Left renal cortex interstitium (tissue), 4 donors: ENCODE measurements around the gene PAK5. TPM values are rescaled to one million over a fixed set of nuclear protein-coding genes. Genes with fewer than 3 reads are reported as not detected.

ENCODE experiments used
- DNase-seq, 4 donors: peaks; one replicate each; pipeline ENCODE4 v3.0.0-alpha.2; 2013; ENCODE audit warnings: low read depth in 4 of 4, low spot score in 2 of 4, missing footprints in 1 of 4
- polyA plus RNA-seq, 4 donors: library from polyadenylated mRNA; unstranded; fragments of 120-200 nt; gene quantifications; one replicate each; pipeline ENCODE4 v1.2.1, GENCODE V29; 2013; ENCODE audit not compliant: insufficient read length in 4 of 4

The PAK5 gene
- polyA plus RNA-seq, 4 donors, result 0.34 to 0.52 (median 0.37) TPM

DNA sequence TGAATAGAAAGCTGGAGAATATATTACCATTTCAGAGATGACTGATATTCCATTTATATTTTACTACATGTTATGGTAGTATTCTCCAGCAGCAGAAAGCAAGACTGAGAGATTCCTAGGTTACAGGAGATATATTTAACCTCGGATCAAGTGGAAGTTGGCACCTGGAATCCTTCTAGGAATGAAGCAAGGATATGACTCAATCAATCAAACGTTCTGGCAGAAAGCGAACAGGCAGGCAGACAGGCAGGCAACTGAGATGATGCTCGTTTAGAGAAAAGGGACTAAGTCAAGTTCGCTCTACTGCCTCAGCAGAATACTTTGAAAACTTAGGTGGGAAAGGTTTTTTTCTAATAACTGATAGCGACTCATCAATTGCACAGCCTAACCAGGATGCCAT lies 46.2 kb downstream of the PAK5 start:
- DNase-seq, result no peak

DNA sequence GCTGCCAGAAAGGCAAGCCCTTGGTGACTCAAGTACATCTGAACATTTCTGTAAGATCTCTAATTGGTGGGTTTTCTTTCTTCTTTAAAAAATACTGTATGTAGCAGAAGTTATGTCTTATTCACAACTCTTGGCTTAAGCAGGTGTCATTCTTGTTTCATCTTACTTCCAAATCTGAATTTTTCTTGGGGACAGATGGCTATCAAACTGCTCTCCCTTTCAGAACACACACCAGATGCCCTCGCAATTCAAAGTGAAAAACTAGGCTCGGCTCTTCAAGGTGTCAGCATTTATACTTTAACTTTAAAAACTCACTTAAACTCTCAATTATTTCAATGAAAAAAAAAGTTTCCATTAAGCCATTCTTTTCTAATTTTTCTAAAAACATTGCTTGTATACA lies 49.7 kb downstream of the PAK5 start:
- DNase-seq, result no peak

GRCh38 chr20:9775176-9775575 lies 63.7 kb downstream of the PAK5 start:
- no peak for DNase-seq

DNA sequence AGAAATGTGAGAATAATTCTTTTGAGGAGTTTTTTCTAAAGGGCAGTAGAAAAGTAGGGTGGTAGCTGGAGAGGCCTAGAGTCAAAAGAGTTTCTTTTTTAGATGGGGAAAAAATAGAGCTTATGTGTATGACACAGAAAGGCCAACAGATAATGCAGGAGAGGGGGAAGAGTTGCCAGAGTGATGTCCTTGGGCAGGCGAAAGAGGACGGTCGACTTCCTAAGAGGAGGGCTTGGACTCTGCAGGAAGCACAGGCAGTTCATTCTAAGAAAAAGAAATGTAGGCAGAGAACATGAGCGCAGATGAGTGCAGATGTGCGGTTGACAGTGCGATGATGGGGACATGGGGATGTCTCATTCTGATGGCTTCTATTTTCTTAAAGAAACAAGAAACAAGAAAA lies 68.9 kb downstream of the PAK5 start:
- DNase-seq, result no peak

DNA sequence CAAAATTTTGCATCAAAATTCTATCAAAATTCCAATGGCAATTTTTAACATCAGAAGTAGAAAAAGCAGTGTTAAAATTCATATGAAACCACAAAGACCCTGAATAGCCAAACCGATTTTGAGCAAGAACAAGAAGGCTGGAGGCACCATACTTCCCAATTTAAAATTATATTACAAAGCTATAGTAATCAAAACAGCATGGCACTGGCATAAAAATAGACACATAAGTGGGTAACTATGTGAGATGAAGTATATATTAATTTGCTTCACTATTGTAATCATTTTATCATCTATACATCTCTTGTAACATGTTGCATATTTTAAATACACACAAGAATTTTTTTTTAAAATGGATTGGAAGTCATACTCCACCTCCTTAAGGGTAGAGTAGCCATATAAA lies 77.4 kb downstream of the PAK5 start:
- no peak for DNase-seq

DNA sequence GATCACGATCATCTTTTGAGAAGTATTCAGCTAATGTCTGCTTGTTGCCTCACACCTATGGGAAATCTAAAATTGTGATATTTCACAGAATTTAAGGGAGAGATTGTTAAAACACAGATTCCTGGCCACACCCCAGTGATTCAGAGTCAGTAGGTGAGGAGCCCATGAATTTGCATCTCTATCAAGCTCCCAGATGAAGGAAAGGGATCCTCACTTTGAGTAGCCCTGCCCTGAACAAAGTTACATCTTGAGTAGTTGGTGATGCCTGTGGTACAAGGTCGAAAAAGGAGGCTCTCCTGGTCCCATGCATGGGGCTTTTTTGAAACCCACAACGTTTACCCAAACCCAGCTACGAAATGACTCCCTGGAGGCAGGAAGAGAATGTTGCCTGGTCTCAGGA lies 79.5 kb downstream of the PAK5 start:
- DNase-seq, result no peak

- DNase-seq, result no peak
Measured at GRCh38 chr20:9758752-9759151, 80.1 kb downstream of the PAK5 start.

- DNase-seq, result no peak
Measured at GRCh38 chr20:9756660-9757059, 82.2 kb downstream of the PAK5 start.

GRCh38 chr20:9755301-9755700 lies 83.6 kb downstream of the PAK5 start:
- DNase-seq, result no peak

DNA sequence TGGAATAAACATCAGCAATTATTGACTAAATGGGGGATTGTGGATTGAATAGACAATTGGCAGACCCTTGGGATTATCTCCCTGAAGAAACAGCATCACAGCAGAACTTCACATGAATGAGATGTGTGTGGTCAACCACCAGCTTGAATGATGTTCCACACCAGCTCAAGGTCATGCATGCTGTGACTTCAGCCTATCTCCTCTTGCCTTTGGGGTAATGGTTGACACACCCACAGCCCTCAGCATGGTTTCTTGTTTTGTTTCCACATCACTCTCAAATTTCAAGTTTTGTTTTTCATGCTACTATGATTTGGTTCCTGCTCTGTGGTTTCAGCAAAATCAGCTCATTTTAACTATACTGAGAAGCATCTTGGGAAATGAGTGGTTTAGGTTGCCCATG lies 94.3 kb downstream of the PAK5 start:
- DNase-seq, result no peak

- no peak for DNase-seq
Measured at GRCh38 chr20:9743871-9744270, 95.0 kb downstream of the PAK5 start.

DNA sequence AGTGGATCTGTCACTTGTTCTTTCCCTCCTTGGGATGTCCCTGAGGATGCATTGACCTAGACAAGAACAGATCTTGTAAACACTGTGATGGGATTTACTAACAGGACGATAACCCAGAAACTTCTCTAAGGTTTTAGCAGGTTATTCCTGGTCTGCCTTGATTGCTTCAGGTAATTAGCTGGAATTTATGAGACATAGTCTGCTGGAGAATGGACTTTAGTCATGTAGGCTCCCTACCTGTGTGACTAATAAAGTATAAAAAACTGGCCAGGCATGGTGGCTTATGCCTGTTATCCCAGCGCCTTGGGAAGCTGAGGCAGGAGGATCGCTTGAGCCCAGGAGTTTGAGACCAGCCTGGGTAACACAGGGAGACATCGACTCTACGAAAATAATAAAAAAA lies 96.1 kb downstream of the PAK5 start:
- DNase-seq, result no peak

DNA sequence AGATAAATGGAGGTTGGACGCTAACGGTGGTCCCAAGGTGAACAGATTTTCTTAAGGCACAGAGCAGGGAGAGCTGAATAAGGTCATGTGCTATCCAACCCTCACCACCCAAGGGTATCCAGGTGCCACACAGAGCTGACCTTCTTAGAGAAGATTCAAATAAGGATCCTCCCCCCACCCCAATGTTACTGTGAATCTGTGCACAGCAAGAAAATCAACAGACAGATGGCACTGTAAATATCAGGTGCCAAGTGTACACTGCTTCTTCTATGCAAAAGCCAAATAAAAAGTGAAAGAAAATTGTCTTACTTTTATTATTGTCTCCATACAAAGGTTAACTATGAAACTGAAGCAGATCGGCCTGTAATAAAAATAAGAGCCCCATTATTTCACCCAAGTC lies 96.9 kb downstream of the PAK5 start:
- no peak for DNase-seq

DNA sequence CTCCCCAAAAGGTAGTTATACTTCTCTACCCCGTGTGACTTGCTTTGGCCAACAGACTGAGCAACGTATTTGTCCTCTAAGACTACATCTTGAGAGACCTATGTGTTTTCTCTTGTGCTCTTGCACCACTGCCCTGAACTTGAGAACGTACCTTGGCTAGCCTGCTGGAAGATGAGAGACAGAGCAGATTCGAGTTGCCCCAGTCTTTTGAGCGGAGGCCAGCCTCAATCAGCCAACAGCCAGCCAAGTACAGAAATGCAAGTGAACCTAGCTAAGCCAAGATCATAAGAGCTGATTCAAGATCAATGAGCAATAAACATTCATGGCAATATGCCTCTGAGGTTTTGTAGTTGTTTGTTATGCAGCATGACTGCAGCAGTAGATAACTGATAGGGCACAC lies 98.4 kb downstream of the PAK5 start:
- no peak for DNase-seq

DNA sequence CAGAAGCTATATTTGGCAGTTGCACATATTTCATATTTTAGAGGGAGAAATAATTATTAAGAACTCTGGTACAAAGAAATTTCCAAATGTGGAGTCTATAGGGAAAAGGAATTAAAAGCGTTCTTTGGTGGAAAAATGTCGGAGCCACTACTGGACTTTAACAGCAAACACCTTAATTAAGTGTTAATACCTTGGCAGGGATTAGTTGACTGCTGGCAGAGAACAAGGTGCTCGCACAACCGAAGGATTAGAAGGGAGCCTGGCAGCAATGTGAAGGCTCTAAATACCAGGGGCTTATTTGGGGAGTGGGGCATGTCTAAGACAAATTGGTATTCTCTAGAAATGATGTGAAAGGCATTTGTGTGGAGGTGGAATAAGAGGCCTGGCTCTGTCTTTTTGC lies 98.9 kb downstream of the PAK5 start:
- no peak for DNase-seq

GRCh38 chr20:9736373-9736772 lies 102.5 kb downstream of the PAK5 start:
- no peak for DNase-seq

GRCh38 chr20:9723501-9724202 lies 115.2 kb downstream of the PAK5 start:
- no peak for DNase-seq

DNA sequence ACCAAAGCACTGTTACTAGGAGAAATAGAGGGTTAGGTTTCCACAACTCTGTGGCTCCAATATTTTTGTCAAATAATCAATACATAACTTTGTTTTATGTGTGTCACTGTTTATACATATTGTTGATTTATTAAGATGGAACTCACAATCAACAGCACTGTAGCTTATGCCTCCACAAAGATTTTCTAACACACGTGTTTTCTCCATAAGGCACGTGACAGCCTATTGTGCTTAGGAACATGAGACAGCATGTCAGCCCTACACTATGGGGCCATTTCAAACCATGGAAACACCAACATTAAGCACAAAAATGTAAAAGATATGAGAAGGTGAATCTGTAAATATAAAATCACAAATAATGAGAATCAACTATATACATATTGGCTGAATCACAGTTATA lies 127.0 kb downstream of the PAK5 start:
- no peak for DNase-seq

DNA sequence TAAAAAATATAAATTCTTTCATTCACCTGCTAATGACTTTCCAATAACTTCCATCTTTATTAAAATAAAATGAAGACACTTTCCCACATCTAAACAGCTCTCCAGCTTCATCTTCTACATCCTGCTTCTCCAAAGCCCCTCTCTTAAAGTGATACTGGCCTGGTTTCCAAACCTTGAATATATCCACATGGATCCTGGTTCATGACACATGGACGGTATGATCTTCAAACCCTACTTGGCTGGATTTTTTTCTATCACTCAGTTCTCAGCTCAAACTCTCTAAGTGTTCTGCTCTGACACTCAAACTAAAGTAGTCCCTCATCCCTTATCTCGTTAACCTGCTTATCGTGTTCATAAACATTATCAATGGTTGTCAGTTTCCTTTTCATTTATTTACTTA lies 128.2 kb downstream of the PAK5 start:
- no peak for DNase-seq

DNA sequence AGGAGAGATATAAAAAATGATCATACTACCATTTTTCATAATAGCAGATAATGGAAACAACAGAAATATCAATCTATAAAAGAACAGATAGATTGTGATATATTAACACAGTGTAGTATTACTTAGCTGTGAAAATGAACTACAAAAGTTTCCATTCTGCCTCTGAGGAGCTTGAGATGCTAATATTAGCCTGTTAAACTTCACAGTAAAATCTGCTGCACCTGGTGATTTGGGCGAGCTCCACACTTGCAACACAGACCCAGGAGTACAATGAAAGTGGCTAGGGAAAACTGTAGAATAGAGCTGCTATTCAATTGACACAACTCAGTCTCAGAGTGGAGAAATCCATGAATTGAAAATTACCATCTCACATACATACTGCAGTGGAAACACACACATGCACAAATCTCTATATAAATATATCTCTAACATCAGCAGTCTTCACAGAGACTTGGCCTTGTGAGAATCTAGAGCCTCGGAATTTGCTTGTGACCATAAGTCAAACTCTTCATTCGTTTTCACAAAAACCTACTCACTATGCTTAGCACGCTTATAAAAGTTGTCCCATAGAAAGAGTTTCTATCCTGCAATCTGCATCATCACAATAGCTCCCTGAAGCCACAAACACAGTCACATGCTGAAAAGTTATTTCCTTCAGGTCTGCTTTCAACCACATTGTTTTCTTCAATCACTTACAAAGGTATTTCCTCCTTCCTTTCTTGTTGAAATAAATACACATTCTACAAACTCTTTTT lies 133.0 kb downstream of the PAK5 start:
- no peak for DNase-seq

GRCh38 chr20:9699181-9699580 lies 139.7 kb downstream of the PAK5 start:
- no peak for DNase-seq

DNA sequence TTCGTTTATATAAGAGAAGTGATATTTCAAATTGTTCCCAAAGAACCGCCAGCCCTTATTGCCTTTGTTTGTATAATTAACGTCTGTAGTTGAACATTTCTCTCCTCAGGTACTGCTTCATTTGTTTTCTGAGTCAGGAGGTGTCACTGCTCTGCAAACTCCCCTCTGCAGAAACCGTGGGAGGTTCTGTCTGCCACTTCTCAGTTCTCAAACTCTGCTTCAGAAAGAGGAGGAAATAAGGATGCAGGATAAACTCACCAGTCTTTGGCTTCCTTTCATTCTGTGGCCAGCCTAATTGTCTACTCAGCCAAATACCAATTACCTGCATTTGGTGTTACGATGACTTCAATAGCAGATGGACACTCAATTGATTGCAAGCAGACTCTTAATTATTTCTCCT lies 149.8 kb downstream of the PAK5 start:
- DNase-seq, result peak in 3 of 4 donors; percentile 0 to 13 (median 9)
